IMR-90 (cell line): Measurements from ENCODE around the gene HOXA7. TPM values are rescaled to one million over a fixed set of nuclear protein-coding genes. Genes with fewer than 3 reads are reported as not detected.

Source experiments
- ATAC-seq: fragments of 200-7000 bp; cut with Tn5 transposase; 2 replicates; pipeline ENCODE4 v1.9.1; 2020; ENCODE audit warnings: low read depth, mild to moderate bottlenecking, moderate library complexity
- BruUV-seq: library from RNA; stranded (reverse); fragments of 400-500 nt; replicated peaks from 2 replicates; lab custom pipeline; 2021; lab: Mats Ljungman, UMichigan
- CTCF ChIA-PET: fragments of 300-600 bp; formaldehyde crosslinking; extraction: SDS; loops from one replicate; lab custom pipeline; 2021; ENCODE audit warnings: antibody characterized with exemption; lab: Yijun Ruan, JAX
- POLR2A ChIA-PET: fragments of 300-600 bp; sonication (Branson Sonifier 250); formaldehyde crosslinking; loops from one replicate; lab custom pipeline; 2022; ENCODE audit warnings: antibody characterized with exemption; ENCODE audit not compliant: unreplicated experiment; lab: Charles Lee
- DNase-seq: peaks from one replicate; pipeline ENCODE4 v3.0.0; 2013
- H2AFZ ChIP-seq: replicated peaks from 2 replicates; pipeline ENCODE3; 2013; ENCODE audit warnings: low read length, mild to moderate bottlenecking; ENCODE audit not compliant: poor library complexity
- H2AK5ac ChIP-seq: 2 replicates; pipeline ENCODE4 v1.6.1; 2013; ENCODE audit warnings: low read depth, low read length, inconsistent platforms
- H2AK9ac ChIP-seq: replicated peaks from 2 replicates; pipeline ENCODE3; 2013; ENCODE audit warnings: mild to moderate bottlenecking, low read depth, low read length, moderate library complexity; ENCODE audit not compliant: poor library complexity
- H2BK120ac ChIP-seq: 2 replicates; pipeline ENCODE4 v1.6.1; 2013; ENCODE audit warnings: low read depth, low read length, inconsistent platforms
- H2BK15ac ChIP-seq: 3 replicates; pipeline ENCODE4 v1.6.1; 2013; ENCODE audit warnings: low read depth, low read length, inconsistent platforms
- H2BK20ac ChIP-seq: 2 replicates; pipeline ENCODE4 v1.6.1; 2013; ENCODE audit warnings: low read depth, mild to moderate bottlenecking, inconsistent platforms, low read length, moderate library complexity
- H2BK5ac ChIP-seq: 2 replicates; pipeline ENCODE4 v1.6.1; 2013; ENCODE audit warnings: mild to moderate bottlenecking, low read depth, low read length, inconsistent platforms; ENCODE audit not compliant: poor library complexity, severe bottlenecking
- H3K14ac ChIP-seq: replicated peaks from 2 replicates; pipeline ENCODE4 v1.6.1; 2013; ENCODE audit warnings: low read depth, low read length, inconsistent platforms
- H3K18ac ChIP-seq: 2 replicates; pipeline ENCODE4 v1.6.1; 2013; ENCODE audit warnings: low read depth, low read length, control low read depth
- H3K23ac ChIP-seq: 2 replicates; pipeline ENCODE4 v1.6.1; 2013; ENCODE audit warnings: low read depth, low read length, inconsistent platforms
- H3K27ac ChIP-seq: 2 replicates; pipeline ENCODE4 v1.5.1; 2013; ENCODE audit warnings: mild to moderate bottlenecking, control low read depth, low read length; ENCODE audit not compliant: insufficient read depth
- H3K27me3 ChIP-seq: 2 replicates; pipeline ENCODE4 v1.6.1; 2013; ENCODE audit warnings: low read length; ENCODE audit not compliant: control insufficient read depth, insufficient read depth
- H3K36me3 ChIP-seq: 2 replicates; pipeline ENCODE4 v1.6.1; 2013; ENCODE audit warnings: low read length, mixed read lengths; ENCODE audit not compliant: control insufficient read depth, insufficient read depth
- H3K4ac ChIP-seq: 2 replicates; pipeline ENCODE4 v1.6.1; 2013; ENCODE audit warnings: low read depth, low read length, inconsistent platforms
- H3K4me1 ChIP-seq: 2 replicates; pipeline ENCODE4 v1.6.1; 2013; ENCODE audit warnings: low read length, mixed read lengths; ENCODE audit not compliant: control insufficient read depth, insufficient read depth
- H3K4me2 ChIP-seq: 2 replicates; pipeline ENCODE4 v1.6.1; 2013; ENCODE audit warnings: low read depth, mild to moderate bottlenecking, control low read depth, low read length, moderate library complexity
- H3K4me3 ChIP-seq: 2 replicates; pipeline ENCODE4 v1.5.1; 2013; ENCODE audit warnings: low read depth, mild to moderate bottlenecking, control low read depth, low read length, moderate library complexity; ENCODE audit not compliant: insufficient read depth
- H3K56ac ChIP-seq: 2 replicates; pipeline ENCODE4 v1.6.1; 2013; ENCODE audit warnings: low read length, inconsistent platforms; ENCODE audit not compliant: insufficient read depth; ENCODE audit errors: extremely low read depth
- H3K79me1 ChIP-seq, 2 experiments: 2 replicates each; pipeline ENCODE4 v1.6.1; 2013; ENCODE audit warnings: low read length in 2 of 2, inconsistent platforms in 1 of 2, low read depth in 1 of 2
- H3K9ac ChIP-seq: 2 replicates; pipeline ENCODE4 v1.6.1; 2013; ENCODE audit warnings: low read depth, low read length, control low read depth
- H3K9me1 ChIP-seq: 2 replicates; pipeline ENCODE4 v1.6.1; 2013; ENCODE audit warnings: low read length, inconsistent platforms; ENCODE audit not compliant: insufficient read depth
- H3K9me3 ChIP-seq: 2 replicates; pipeline ENCODE4 v1.6.1; 2013; ENCODE audit warnings: low read length; ENCODE audit not compliant: control insufficient read depth, insufficient read depth
- H4K20me1 ChIP-seq: 2 replicates; pipeline ENCODE4 v1.6.1; 2013; ENCODE audit warnings: low read length, inconsistent platforms; ENCODE audit not compliant: insufficient read depth
- H4K5ac ChIP-seq: 2 replicates; pipeline ENCODE4 v1.6.1; 2013; ENCODE audit warnings: mild to moderate bottlenecking, low read depth, low read length, control low read depth
- H4K8ac ChIP-seq, 2 experiments: 2 replicates each; pipeline ENCODE4 v1.6.1; 2013; ENCODE audit warnings: low read depth in 2 of 2, low read length in 2 of 2, control low read depth in 1 of 2, inconsistent platforms in 1 of 2
- H4K91ac ChIP-seq: 2 replicates; pipeline ENCODE4 v1.6.1; 2013; ENCODE audit warnings: low read depth, low read length, inconsistent platforms; ENCODE audit not compliant: insufficient read depth
- BHLHE40 ChIP-seq: fragments of 150-350 bp; IDR thresholded peaks from 2 replicates; pipeline ENCODE4 v1.6.1; 2016; ENCODE audit warnings: mild to moderate bottlenecking, low read depth, low read length
- MAZ ChIP-seq: IDR thresholded peaks from 2 replicates; pipeline ENCODE4 v1.6.1; 2012; ENCODE audit warnings: low read depth, mild to moderate bottlenecking, low read length, improper control_type of control experiment, moderate library complexity, borderline replicate concordance
- MXI1 ChIP-seq: IDR thresholded peaks from 2 replicates; pipeline ENCODE4 v1.6.1; 2012; ENCODE audit warnings: low read depth, mild to moderate bottlenecking, low read length, moderate library complexity, borderline replicate concordance
- POLR2A ChIP-seq: IDR thresholded peaks from 2 replicates; pipeline ENCODE4 v1.6.1; 2012; ENCODE audit warnings: mild to moderate bottlenecking, low read depth, low read length
- RAD21 ChIP-seq: IDR thresholded peaks from 2 replicates; pipeline ENCODE4 v1.6.1; 2012; ENCODE audit warnings: low read length, improper control_type of control experiment
- SMC3 ChIP-seq: fragments of 150-350 bp; IDR thresholded peaks from 2 replicates; pipeline ENCODE4 v1.6.1; 2016; ENCODE audit warnings: low read depth, mild to moderate bottlenecking, antibody characterized with exemption, low read length, moderate library complexity
- WGBS, 2 experiments: methylation state at CpG; one replicate each; pipeline versions ENCODE4 v1.1.5 to v1.1.7; 2013; ENCODE audit warnings: missing lambda C conversion rate in 2 of 2; ENCODE audit not compliant: insufficient read length in 1 of 2; ENCODE audit errors: extremely low coverage in 2 of 2; 5-methylcytosine and 5-hydroxymethylcytosine counted together
- dilution Hi-C: fragments of 300-500 bp; cut with HindIII; formaldehyde crosslinking; loops from one replicate; pipeline ENCODE4 v1.14.3; 2018; ENCODE audit warnings: low sequenced_read_pairs; ENCODE audit not compliant: unreplicated experiment
- in situ Hi-C: fragments of 300-500 bp; cut with MboI; formaldehyde crosslinking; loops from 3 replicates; pipeline ENCODE4 v1.14.3; 2019; ENCODE audit warnings: low sequenced_read_pairs, inconsistent platforms, mixed read lengths
- intact Hi-C: fragments of 100-400 bp; cut with micrococcal nuclease; formaldehyde crosslinking; loops from 2 replicates; pipeline ENCODE4 v1.10.0; 2022
- polyA plus RNA-seq, 3 experiments: library from polyadenylated mRNA; depleted of rRNA; stranded (reverse); fragments of >200 nt; gene quantifications; 2 replicates each; pipeline ENCODE4 v1.2.3, GENCODE V29; 2012; ENCODE audit warnings: low replicate concordance in 1 of 3
- total RNA-seq: library from RNA; depleted of rRNA; stranded (reverse); fragments of >200 nt; gene quantifications from 2 replicates; pipeline ENCODE4 v1.2.3, GENCODE V29; 2012
- TF ChIP-seq, protein P1 (sequence below): conservative IDR thresholded peaks from 2 replicates; pipeline ENCODE4 v1.5.1; 2012; ENCODE audit warnings: mild to moderate bottlenecking, low read depth, low read length, improper control_type of control experiment

HOXA7 gene
- total and polyA plus RNA-seq, 2 of the 4 experiments (the other 2 are of a cell fraction) = 0.18 to 1.7 TPM

- ATAC-seq = peak; percentile 71
These were observed 5.7 kb downstream of the HOXA7 start for GRCh38 chr7:27150568-27151340.

More at GRCh38 chr7:27150568-27151340, 5.7 kb downstream of the HOXA7 start:
- Histone ChIP-seq H3K4me1 (peaks cover 15% of the 10 kb centered on the region), H2AK9ac (peak overlapping the region; percentile 68), H3K27me3 (no peaks in the 10 kb centered on the region), H3K9me3 (no peaks in the 10 kb centered on the region), H3K9me1 (peaks cover 3% of the 10 kb centered on the region; the same call in 1 of the 2 replicates), H3K4ac (peak overlapping the region; percentile 42), H3K9ac (peak overlapping the region; percentile 74), H2BK20ac (no peak overlapping the region), H4K20me1 (no peaks in the 10 kb centered on the region), H3K23ac (peak overlapping the region; percentile 43), H3K36me3 (no peaks in the 10 kb centered on the region; the same call in 1 of the 2 replicates), H4K8ac (peak overlapping the region; percentile 55 to 75; a peak in 2 of 4 replicates), H3K18ac (peak overlapping the region; percentile 38; the same call in 1 of the 2 replicates), H3K27ac (peak overlapping the region; percentile 83), H2BK15ac (0 out of 3 replicates have a peak overlapping the region, but pooled peaks have one; percentile 9), H2BK120ac (peak overlapping the region; percentile 27), H2BK5ac (peak overlapping the region; percentile 22), H4K5ac (peak overlapping the region; percentile 49), H3K4me2 (peak overlapping the region; percentile 87), H3K4me3 (peak overlapping the region; percentile 54), H4K91ac (peak overlapping the region; percentile 65), H2AFZ (peak overlapping the region; percentile 84), H3K56ac (peak overlapping the region; percentile 75), H3K79me1 (peaks cover 9 to 31% of the 10 kb centered on the region in 2 experiments; a peak in 3 of 4 replicates), H3K14ac (peak overlapping the region; percentile 23; the same call in 1 of the 2 replicates), H2AK5ac (0 out of 2 replicates have a peak overlapping the region, but pooled peaks have one; percentile 20)
- CTCF ChIA-PET = interaction anchor here (0.6 to 1.3 kb wide), 5 partner anchors 9 to 1257 kb away, joined by 3 to 5 read pairs (median 3); no protein-coding TSS in a partner anchor
- BruUV-seq = no TSS peak
- intact Hi-C loops (no loop called here), dilution Hi-C loops (no loop called here), in situ Hi-C loops (no loop called here)
- POLR2A ChIA-PET = no interaction called here
- TF ChIP-seq MXI1 = no peak
- TF ChIP-seq POLR2A = peak; percentile 58; the same call in 1 of the 2 replicates
- peak; percentile 51; the same call in 1 of the 2 replicates for TF ChIP-seq SMC3
- no peak for TF ChIP-seq MAZ
- peak; percentile 58 for TF ChIP-seq BHLHE40
- TF ChIP-seq, protein P1, sequence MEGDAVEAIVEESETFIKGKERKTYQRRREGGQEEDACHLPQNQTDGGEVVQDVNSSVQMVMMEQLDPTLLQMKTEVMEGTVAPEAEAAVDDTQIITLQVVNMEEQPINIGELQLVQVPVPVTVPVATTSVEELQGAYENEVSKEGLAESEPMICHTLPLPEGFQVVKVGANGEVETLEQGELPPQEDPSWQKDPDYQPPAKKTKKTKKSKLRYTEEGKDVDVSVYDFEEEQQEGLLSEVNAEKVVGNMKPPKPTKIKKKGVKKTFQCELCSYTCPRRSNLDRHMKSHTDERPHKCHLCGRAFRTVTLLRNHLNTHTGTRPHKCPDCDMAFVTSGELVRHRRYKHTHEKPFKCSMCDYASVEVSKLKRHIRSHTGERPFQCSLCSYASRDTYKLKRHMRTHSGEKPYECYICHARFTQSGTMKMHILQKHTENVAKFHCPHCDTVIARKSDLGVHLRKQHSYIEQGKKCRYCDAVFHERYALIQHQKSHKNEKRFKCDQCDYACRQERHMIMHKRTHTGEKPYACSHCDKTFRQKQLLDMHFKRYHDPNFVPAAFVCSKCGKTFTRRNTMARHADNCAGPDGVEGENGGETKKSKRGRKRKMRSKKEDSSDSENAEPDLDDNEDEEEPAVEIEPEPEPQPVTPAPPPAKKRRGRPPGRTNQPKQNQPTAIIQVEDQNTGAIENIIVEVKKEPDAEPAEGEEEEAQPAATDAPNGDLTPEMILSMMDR = peak; percentile 78
- TF ChIP-seq RAD21 = peak; percentile 50
- DNase-seq = peak; percentile 78
- 3% methylated on average over 33 of the region's 58 CpGs; no CpG with 5 or more reads in 1 of the 2 experiments for WGBS, 2 experiments
